Measurements from ENCODE around the gene HDAC7. TPM values are rescaled to one million over a fixed set of nuclear protein-coding genes. Genes with fewer than 3 reads are reported as not detected.

The HDAC7 gene
- polyA plus RNA-seq, 4 donors: 67.6 to 111 (median 76.2) TPM

DNA sequence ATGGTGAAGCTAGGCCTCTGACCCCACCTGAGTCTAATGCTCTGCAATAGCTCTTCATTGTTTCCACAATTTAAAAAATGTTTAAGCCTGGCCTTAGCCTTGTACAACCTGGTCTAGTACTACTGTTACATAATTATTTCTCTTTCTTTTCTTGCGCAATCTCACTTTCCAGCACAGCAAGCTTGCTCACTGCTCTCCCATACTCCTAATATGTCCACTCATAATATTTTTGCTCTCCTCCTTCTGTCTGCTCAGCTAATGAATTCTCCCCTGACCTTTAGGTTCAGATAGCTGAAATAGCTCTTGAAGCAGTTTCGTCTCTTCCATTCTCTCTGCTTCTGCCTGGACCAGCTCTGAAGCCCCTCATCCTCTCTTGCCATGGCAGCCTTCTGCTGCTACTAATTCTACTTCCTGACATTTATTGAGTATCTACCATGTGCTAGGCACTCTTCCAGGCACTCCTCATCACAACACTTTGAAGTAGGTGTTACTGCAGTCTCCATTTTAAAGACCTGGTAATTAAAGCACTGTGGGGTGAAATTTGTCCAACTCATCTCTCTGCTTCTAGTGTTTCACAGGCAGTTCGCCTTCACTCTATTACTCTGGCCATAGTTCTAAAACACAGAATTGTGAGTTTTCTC lies 49.5 kb downstream of the HDAC7 start:
- DNase-seq (ENCODE audit: low read depth in 4 of 4, low spot score in 2 of 4): no peak

DNA sequence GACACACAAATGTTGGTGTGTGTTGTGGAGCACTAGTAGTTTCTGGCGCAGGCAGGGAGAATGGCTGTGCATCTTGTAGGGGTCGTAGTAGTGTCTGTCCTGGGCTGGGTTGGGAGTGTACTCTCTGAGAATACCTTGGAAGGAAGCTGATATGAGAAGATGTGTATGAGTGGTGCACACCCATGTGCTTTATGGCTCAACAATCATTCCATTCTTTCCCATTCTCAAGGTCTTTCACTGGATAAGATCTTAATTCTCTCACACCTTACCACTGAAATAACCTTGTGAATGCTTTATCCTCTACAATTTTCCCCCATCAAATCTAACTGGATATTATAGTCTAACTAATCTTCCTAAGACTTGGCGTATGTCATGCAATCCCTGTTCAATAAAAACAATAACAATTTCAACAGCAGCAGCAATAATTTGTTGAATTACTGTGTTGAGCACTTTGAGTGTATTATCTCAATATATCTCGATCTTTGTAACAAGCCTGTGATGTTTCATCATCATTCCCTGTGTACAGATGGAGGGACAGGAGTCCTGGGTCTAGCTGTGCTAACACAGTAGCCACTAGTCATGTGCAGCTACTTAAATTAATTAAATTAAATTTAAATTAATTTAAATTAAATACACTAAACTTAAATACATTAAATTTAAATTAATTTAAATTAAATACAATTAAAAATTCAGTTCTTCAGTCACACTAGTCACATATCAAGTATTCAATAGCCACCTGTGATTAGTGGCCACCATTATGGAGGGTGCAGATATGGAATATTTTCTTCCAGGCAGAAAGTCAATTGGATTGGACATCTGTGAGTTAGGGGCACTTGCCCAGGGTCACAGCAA lies 50.2 kb downstream of the HDAC7 start:
- DNase-seq (ENCODE audit: low read depth in 4 of 4, low spot score in 2 of 4): no peak

DNA sequence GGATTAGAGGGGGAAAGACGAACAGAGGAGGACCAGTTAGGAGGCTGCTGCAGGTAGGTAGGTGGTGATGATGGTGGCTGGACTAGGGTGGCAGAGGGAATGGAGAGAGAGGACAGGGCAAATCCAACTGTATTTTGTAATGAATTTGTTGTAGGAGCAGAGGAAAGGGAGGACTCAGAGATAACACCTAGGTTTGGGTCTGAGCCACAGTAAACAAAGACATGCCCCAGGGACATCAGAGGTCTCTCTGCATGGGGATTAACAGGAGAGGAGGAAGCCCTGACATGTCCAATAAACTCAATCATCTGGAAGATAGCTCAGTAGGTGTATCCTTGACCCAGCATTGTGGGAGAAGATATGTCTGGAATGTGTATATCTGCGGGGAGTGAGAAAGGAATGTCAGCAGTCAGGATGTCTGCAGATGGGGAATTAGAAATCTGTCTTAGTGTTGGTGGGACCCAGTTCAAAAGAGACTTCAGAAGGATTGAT lies 51.3 kb downstream of the HDAC7 start:
- DNase-seq (ENCODE audit: low read depth in 4 of 4, low spot score in 2 of 4): no peak

DNA sequence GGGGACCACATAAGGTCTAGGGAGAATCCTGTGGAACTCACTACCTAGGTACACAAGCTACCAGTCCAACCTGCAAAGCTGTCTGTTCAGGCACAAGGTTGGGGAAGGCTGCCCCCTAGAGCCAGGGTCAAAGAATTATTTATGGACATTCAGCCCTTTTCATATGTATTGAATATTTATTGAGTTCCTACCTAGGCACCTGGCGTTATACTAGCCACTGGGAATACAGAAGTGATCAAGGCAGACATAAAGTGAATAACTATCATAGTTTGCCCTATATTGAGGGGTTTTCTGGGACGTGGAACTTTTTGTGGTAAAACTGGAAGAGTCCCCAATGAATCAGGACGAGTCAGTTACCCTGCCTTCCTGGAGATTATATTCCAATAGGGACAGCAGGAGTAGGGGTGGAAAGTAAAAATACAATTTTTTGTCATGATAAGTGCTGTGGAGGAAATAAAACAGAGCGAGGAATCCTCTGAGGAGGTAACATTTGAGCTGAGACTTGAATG lies 52.4 kb downstream of the HDAC7 start:
- DNase-seq (ENCODE audit: low read depth in 4 of 4, low spot score in 2 of 4): no peak

DNA sequence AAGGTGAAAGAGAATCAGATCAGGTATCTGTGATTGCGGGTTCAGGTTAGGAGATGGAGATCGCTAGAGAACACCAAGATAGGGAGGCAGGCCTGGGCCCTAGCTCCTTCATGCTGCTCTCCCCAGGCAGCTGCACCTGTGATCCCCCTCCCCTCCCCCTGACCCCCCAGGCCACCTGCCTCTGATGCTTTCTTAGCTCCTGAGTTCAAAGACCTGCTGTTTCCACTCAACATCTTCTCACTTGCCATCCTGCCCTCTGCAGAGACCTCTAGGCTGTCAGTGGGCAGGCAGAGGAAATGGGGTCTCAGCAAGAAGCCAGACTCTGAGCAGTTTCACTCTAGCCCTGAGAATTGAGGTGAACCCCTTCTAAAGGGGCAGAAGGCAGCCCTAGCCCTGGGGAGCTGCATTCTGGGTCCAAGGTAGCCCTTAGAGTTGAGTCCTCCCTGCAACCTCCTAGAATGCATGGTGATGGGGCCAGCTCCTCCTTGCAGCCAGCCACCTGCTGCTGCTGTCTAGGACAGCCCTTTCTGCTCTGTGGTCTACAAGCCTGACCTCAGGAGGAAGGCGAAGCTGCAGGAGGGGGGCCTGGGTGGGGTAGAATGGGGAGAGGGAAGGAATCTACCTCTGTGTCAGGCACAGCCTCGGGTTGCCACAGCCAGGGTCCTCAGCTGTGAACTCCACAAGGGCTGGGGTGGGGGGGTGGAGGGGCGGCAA lies 53.0 kb downstream of the HDAC7 start:
- DNase-seq (ENCODE audit: low read depth in 4 of 4, low spot score in 2 of 4): no peak

DNA sequence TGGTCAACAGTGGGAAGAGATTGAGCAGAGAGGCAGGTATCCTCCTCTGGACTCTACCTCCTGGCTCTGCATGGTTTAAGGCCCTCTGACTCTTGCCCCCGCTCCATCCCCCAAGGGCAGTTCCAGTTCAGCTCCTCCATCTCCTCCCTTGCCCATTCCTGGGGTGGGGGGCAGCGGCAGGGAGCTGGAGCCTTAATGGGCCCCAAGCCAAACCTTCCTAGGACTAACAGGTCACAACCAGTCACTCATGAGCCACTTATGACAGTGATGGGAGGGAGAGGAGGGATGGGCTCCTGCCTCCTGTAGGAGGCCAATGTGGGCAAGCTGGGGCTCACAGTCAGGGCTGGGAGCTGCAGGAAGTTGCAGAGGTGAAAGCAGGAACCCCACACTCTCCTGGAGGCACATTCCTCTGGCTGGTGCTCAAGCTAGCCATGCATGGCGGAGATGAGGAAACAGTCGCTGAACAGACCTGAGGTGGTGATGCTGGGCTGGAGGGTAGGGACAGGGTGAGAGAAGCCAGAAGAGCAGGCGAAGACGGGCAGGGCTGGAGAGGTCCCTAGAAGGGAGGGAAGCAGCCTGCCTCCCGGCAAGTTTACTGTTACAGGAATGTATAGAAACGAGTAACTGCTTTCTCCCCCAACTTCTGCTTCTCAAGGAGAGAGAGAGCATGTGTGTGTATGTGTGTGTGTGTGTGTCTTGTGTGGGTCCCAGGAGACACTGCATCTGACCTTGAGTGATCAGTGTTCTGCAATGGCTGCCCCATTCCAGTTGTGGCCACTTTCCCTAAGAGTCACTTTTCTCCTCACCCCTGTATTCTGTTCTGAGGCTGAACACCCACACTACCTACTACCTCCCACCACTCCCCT lies 56.0 kb downstream of the HDAC7 start:
- no peak for DNase-seq (ENCODE audit: low read depth in 4 of 4, low spot score in 2 of 4)

DNA sequence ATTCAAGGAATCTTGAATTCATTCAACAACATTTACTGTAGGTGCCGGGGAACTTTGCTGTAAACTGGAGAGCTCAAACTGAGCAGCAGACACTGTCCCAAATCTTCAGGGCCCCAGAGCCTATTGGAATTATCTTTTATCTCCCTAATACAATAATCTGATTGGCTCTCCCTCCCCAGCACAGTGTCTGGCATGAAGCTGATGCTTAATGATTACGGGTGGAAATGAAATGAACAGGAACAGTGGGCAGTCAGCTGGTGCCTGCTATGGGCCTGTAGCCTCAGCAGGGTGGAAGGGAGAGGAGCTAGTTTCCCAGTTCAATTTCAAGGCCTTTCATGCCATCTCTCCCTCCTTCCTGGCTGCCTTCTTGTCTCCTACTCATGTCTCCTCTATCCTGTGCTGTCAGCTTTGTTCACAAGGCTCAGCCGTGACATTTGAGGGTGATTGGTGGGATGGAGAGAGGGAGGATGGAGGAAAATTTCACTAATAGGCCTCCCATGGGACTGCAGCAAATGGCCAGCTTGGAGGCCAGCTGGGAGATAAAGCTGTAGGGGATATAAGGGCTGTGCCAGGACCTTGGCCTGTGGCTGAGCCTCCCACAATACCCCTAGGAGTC lies 56.7 kb downstream of the HDAC7 start:
- no peak for DNase-seq (ENCODE audit: low read depth in 4 of 4, low spot score in 2 of 4)

DNA sequence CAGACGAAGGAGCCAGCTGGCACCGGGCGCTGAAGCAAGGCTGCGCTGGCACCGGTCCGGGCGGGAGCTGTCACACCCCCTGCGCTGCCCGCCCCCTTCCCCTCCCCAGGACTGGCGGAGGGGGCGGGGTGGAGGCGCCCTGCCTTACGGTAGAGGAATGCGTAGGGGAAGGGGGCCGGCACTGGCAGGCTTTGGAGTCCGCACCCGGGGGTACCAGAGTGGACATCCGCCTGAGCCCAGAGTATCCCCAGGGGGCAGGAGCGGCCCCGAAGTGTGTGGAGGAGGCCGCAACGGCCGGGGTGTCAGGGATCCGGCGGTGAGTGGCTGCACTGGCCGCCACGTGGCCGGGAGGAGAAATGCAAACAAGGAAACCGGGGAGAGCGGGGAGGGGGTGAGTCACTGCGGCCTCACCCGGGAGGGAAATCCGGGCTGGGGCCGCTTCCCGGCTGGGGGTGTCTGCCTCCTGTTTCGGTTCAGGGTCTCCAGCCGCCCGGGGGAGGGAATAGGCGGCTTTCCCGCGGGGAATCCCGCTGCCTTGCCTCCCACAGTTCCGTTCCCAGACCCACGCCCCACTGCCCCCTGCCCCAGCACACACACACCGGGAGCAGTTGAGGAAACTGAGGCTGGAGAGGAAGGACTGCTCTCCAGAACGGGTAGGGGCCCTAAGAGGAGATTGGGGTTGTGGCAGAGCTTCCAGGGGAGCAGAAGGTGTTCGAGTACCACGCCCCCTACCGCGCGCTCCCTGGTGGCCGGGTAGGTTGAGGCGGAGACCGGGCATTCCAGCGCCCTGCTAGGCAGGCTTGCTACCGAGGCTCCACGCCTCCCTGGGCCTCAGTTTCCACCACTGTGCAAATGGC lies 60.6 kb downstream of the HDAC7 start, which contains the start of gene RAPGEF3:
RAPGEF3 (minus strand) TSS at position 47 of the 857 bp plus-strand sequence. CDS start 324 bp downstream, outside the sequence.
- DNase-seq (ENCODE audit: low read depth in 4 of 4, low spot score in 2 of 4): peak in 1 of 4 donors; percentile 64

DNA sequence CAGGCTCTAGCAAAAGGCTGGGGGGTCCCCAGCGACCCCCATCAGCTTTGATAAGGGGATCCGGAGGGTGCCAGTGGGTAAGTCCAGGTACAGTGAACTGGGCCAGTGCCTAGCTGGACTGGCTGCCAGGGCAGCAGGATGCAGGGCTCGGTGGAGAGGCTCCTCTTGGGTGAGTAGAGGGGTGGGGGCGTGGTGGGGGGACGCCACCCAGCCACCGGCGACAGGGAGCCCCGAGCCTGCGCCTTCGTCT lies 61.2 kb downstream of the HDAC7 start:
- no peak for DNase-seq (ENCODE audit: low read depth in 4 of 4, low spot score in 2 of 4)

DNA sequence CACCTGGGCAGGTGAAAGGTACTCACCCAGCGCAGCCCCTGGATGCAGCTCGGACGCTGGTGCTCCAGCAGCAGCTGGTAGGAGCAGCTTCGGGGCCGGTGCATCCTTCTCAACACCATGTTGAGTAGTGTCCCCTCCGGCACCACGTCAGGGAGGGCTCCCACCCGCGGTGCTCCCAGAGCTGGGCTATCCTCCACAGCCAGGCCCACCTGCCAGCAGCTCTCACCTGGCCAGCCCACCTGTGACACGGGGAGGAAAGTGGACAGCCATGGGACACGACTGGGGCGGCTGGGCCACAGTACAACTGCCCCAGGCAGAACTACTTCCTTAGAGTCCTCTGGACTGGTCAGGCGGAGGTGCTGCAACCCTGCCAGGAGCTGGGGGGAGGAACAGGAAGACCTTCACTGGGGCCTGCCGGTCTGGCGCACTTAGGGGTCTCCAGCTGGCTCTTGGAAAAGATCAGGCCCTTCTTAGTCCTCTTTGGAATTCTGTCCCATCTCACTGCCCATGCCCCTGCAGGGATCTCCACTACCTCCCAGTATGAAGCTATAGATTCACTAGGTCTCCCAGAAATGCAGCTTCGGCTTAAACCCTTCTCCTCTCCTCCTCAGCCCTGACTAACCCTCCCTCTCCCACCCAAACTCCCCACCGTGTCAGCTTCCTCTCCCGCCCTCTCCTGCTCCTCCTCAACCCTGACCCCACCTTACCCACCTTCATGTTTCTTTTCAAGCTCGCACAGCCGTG lies 61.7 kb downstream of the HDAC7 start:
- DNase-seq (ENCODE audit: low read depth in 4 of 4, low spot score in 2 of 4): no peak

DNA sequence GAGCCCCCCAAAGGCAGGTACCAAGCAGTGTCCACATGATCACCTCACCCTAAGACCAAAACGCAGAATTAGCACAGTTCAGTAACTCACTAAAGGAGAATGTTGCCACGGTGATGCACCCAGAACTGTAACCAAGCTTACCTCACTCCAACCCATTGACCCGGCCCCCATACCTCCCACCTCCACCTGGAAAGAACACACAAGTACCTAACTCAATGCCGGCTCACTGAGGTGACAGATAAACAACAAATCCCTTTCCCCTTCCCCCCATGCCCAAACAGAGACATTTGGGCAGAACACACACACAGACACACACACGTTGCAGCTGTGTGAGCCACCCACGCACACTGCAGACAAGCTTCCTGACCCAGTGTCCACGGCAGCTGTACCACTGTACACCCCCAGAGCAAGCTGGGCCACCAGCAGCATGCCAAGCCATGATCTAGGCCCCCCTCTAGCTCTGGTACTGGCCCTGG lies 62.3 kb downstream of the HDAC7 start:
- no peak for DNase-seq (ENCODE audit: low read depth in 4 of 4, low spot score in 2 of 4)

DNA sequence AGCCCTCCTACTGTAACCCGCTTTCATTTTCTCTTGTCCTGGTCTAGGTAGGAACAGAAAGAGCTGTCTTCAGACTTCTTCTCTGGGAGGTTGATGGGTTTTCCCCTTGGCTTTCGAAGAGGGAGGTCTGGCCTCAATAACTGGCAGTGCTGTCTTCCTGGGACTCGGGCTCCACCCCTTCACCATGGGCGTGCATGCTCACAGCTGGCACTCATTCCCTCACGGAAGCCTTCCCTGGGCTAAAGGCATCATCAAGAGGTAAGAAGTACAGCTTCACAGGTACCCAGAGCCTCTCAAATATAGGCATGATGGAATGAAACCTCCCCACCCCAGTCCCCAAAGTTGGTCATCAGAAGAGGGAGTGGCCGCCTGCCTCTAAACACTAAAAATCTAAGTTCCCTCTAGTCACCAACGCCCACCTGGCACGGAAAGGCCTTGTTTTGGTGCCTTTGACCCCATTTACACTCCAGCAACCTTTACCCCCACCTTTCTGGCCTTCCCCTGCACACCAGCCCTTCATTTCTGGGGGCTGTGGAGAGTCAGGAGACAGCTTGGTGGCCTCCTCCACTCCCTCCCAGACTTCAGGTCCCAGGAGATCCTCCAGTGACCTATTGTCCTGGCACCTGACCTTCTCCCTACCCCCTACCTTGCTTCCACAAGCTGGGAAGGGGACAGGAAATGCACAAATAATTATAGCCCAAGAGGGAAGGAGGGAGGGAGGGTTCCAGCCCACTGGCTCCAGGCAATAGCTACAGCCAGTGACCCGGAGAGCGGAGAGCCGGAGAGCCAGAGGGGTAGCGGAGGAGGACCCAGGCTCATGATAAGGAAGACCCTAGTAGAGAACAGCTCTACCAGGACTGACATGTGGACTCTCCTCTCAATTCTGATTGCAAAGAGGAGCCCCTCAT lies 63.8 kb downstream of the HDAC7 start:
- DNase-seq (ENCODE audit: low read depth in 4 of 4, low spot score in 2 of 4): no peak

DNA sequence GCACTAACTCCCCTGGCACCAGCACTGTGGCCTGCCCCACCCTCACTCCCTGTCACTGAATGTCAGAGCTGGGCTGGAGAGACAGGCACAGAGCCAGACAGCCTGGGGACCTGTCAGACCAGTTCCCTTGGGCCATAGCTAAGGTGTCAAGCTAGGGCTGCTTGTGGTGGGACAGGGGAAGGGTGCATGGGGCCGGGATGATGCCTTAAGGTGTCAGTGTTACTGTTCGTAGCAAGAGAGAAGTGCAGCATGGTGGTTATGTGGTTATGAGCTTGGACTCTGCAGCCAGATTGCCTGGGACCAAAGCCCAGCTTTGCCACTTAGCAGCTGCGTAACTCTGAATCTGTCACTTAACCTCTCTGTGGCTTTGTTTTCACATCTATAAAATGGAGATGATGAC lies 64.8 kb downstream of the HDAC7 start:
- no peak for DNase-seq (ENCODE audit: low read depth in 4 of 4, low spot score in 2 of 4)

DNA sequence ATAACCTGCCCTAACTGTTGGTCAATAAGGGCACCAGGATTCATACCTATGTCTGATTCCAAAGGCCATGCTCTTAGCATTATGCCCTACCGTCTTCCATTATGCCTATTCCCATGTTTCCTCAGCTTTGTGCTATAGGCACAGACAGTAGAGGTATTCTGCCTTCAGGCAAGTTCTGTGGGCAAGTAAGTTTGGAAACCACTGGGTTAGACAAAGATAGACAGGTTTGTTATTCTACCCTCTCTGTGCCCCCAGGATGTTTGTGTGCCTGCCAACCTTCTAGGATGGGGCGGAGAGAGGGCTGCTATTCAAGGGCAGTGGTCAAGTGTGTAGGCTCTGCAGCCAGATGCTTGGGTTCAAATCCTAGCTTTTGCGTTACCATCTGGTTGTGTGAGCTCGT lies 65.6 kb downstream of the HDAC7 start:
- DNase-seq (ENCODE audit: low read depth in 4 of 4, low spot score in 2 of 4): no peak

DNA sequence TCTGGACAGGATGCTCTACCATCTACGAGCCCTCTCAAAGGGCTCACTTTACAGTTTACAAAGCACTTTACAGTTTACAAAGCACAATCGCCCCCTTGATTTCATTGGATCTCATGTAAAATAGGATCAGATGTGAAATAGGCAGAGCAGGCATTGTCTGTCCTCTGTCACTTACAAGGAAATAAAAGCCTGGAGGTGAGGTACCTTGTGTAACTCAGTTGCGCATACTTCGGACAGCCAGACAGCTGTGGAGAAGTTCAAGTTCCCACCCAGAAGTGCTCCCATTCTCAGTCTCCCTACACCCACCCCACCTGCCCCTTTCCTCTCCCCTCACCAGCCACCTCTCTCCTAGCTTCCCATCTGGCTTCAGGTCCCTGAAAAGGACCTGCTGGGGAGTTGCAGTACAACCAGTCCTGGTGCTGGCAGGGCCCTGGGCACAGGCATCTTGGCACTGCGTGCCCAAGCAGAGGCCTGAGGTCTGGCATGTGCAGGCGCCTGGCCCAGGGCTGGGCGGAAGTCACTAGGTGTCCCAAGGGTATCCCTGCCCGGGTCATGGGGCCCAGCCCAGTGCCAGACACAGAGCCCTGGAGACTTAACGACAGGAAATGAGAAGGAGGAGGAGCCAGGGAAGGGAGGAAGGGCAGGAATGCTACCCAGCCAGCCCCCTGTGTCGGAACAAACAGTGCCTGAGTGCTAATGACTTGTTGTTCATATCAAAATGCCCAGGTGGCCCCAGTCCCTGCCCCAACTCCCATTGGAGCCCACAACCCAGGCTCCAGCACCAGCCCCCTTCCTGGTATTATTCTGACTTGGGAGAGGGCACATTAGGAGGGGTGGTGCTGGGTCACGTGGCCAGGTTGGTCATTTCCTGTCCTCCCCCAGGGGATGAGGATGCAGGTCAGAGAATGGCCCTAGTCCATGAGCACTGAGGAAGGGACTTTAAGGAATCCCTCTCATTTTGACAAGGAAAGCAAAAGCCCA lies 66.4 kb downstream of the HDAC7 start:
- no peak for DNase-seq (ENCODE audit: low read depth in 4 of 4, low spot score in 2 of 4)

DNA sequence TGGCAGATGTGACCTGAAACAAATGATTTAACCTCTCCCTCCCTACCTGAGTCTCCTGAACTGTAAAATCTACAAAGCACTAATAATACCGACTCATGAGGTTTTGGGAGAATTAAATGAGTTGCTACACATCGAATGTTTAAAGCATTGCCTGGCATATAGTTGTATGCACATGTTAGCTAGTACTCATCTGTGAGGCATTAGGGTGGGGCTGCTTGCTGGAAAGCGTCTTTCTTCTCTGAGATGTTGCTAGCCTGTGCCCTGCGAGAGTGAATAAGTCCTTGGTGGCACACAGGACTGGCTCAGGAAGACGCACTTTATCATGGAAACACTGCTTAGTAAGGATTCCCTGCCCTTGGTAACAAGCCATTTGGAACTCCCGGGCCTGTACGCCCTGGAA lies 67.2 kb downstream of the HDAC7 start:
- no peak for DNase-seq (ENCODE audit: low read depth in 4 of 4, low spot score in 2 of 4)
